ENCODE data around the gene PLCL2. TPM values are rescaled to one million over a fixed set of nuclear protein-coding genes. Genes with fewer than 3 reads are reported as not detected.

The PLCL2 gene
- total and polyA plus RNA-seq, 2 donors (not counting 3 experiments of a cell fraction or from before 2014, with no cell fraction given), result 2.3 to 10.7 TPM

DNA sequence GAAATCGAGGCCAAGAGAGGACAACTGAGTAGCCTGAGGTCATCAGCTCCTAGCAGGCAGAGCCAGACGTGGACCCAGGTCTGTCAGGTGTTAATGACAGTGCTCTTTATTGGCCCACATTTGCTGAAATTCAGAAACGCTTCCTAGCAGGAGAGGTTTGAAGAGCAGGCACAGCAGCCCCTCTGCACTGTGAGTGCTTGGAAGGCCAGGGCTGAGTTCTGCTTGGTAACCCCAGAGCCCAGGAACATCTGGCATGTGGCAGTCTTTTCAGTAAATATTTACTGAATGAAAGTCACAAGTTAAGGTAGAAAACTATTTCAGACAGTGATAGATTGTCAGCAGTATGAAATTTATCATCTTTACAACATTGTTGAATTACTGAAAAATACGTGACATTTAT is 102.4 kb downstream of the PLCL2 start:
- no peaks in the 10 kb centered on the region for H3K9me1 ChIP-seq (replicated peaks; ENCODE audit: control insufficient read depth, extremely low read depth, insufficient read depth, low read length)
- dilution Hi-C loops (cut with MboI; ENCODE audit: extremely low pct_ligation_motif_present, low sequenced_read_pairs) (no loop called here), intact Hi-C loops (cut with micrococcal nuclease) (no loop called here)
- H3K4me3 ChIP-seq (replicated peaks in 1 of 3; ENCODE audit: insufficient read depth in 1 of 3, low read depth in 1 of 3, low read length in 3 of 3), result no peak overlapping the region
- H3K27me3 ChIP-seq (ENCODE audit: control insufficient read depth in 2 of 2, insufficient read depth in 2 of 2, low read length in 2 of 2), result no peaks in the 10 kb centered on the region
- H2AFZ ChIP-seq (ENCODE audit: low read depth, low read length), result no peak overlapping the region
- DNase-seq (ENCODE audit: low read depth, low spot score) (no peak), FAIRE-seq (no peak)
- H3K79me2 ChIP-seq (ENCODE audit: control insufficient read depth, insufficient read depth, low read length), result no peaks in the 10 kb centered on the region
- H3K4me2 ChIP-seq (ENCODE audit: insufficient read depth, low read length), result no peak overlapping the region
- no peaks in the 10 kb centered on the region for H4K20me1 ChIP-seq (replicated peaks; ENCODE audit: control insufficient read depth, extremely low read depth, insufficient read depth, low read length)
- ChIA-PET CTCF (no interaction called here), POLR2A (no interaction called here)
- no peaks in the 10 kb centered on the region for H3K4me1 ChIP-seq (ENCODE audit: control insufficient read depth, extremely low read depth, insufficient read depth, low read length)
- no peak overlapping the region for H3K27ac ChIP-seq (ENCODE audit: insufficient read depth, low read depth, low read length)
- no peaks in the 10 kb centered on the region for H3K36me3 ChIP-seq (ENCODE audit: control insufficient read depth in 2 of 2, extremely low read depth in 1 of 2, insufficient read depth in 2 of 2, low read length in 2 of 2)
- H3K9ac ChIP-seq (replicated peaks; ENCODE audit: extremely low read depth, insufficient read depth, low read length), result no peak overlapping the region
- H3K9me3 ChIP-seq (replicated peaks; ENCODE audit: control insufficient read depth, insufficient read depth, low read length), result no peaks in the 10 kb centered on the region
- BruUV-seq (replicated peaks), result no TSS peak
- TF ChIP-seq POLR2A (IDR thresholded peaks at IDR 0.05; ENCODE audit: low read depth, low read length) (no peak), EZH2 (IDR thresholded peaks at IDR 0.05; ENCODE audit: borderline replicate concordance, low read depth, low read length, severe bottlenecking) (no peak), JUN (IDR thresholded peaks at IDR 0.05; ENCODE audit: borderline replicate concordance, insufficient read depth, insufficient read length, low read depth) (no peak), POLR2AphosphoS5 (IDR thresholded peaks at IDR 0.05; ENCODE audit: insufficient read depth, low read depth, low read length) (no peak), MYC (IDR thresholded peaks at IDR 0.05; ENCODE audit: low read depth, low read length) (no peak), FOS (IDR thresholded peaks at IDR 0.05; ENCODE audit: borderline replicate concordance, insufficient read depth, low read length) (no peak), GATA2 (IDR thresholded peaks at IDR 0.05; ENCODE audit: insufficient read depth, insufficient read length, low read depth, low read length) (no peak)
- TF ChIP-seq, protein P1, sequence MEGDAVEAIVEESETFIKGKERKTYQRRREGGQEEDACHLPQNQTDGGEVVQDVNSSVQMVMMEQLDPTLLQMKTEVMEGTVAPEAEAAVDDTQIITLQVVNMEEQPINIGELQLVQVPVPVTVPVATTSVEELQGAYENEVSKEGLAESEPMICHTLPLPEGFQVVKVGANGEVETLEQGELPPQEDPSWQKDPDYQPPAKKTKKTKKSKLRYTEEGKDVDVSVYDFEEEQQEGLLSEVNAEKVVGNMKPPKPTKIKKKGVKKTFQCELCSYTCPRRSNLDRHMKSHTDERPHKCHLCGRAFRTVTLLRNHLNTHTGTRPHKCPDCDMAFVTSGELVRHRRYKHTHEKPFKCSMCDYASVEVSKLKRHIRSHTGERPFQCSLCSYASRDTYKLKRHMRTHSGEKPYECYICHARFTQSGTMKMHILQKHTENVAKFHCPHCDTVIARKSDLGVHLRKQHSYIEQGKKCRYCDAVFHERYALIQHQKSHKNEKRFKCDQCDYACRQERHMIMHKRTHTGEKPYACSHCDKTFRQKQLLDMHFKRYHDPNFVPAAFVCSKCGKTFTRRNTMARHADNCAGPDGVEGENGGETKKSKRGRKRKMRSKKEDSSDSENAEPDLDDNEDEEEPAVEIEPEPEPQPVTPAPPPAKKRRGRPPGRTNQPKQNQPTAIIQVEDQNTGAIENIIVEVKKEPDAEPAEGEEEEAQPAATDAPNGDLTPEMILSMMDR (IDR thresholded peaks at IDR 0.05; ENCODE audit: extremely low read depth in 1 of 2, insufficient read depth in 1 of 2, low read depth in 1 of 2, low read length in 2 of 2), result no peak
- TF ChIP-seq, protein P2, sequence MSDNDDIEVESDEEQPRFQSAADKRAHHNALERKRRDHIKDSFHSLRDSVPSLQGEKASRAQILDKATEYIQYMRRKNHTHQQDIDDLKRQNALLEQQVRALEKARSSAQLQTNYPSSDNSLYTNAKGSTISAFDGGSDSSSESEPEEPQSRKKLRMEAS (IDR thresholded peaks at IDR 0.05; ENCODE audit: insufficient read depth, insufficient read length), result no peak
